ENCODE measurements around the gene TMEM117.
"Not testable (repeated sequence)": the region's sequence is repeated elsewhere in the genome, so short reads cannot be mapped to it uniquely, and the experiment has no call there.

Gene TMEM117

GRCh38 chr12:43856972-43857371 is 21.1 kb downstream of the TMEM117 start:
- no peak for DNase-seq (ENCODE audit: low spot score in 2 of 2)
- Histone ChIP-seq H3K27me3 (ENCODE audit: low read depth) (no peaks in the 10 kb centered on the region), H3K9me3 (no peaks in the 10 kb centered on the region), H3K36me3 (replicated peaks) (no peaks in the 10 kb centered on the region), H3K4me1 (peaks cover 11% of the 10 kb centered on the region), H3K4me3 (no peak overlapping the region)
- in situ Hi-C loops (cut with MboI; ENCODE audit: low sequenced_read_pairs): no loop called here

- Histone ChIP-seq H3K27me3 (ENCODE audit: low read depth) (no peaks in the 10 kb centered on the region), H3K4me3 (no peak overlapping the region), H3K4me1 (peaks cover 11% of the 10 kb centered on the region), H3K9me3 (no peaks in the 10 kb centered on the region), H3K36me3 (replicated peaks) (no peaks in the 10 kb centered on the region)
- in situ Hi-C loops (cut with MboI; ENCODE audit: low sequenced_read_pairs): no loop called here
- DNase-seq (ENCODE audit: low spot score in 2 of 2): no peak
Observed at GRCh38 chr12:43858096-43858495, 22.2 kb downstream of the TMEM117 start.

GRCh38 chr12:43858991-43859390 is 23.1 kb downstream of the TMEM117 start:
- Histone ChIP-seq H3K4me1 (peaks cover 11% of the 10 kb centered on the region), H3K27me3 (ENCODE audit: low read depth) (no peaks in the 10 kb centered on the region), H3K4me3 (no peak overlapping the region), H3K9me3 (no peaks in the 10 kb centered on the region), H3K36me3 (replicated peaks) (no peaks in the 10 kb centered on the region)
- in situ Hi-C loops (cut with MboI; ENCODE audit: low sequenced_read_pairs): no loop called here
- no peak for DNase-seq (ENCODE audit: low spot score in 2 of 2)

DNA sequence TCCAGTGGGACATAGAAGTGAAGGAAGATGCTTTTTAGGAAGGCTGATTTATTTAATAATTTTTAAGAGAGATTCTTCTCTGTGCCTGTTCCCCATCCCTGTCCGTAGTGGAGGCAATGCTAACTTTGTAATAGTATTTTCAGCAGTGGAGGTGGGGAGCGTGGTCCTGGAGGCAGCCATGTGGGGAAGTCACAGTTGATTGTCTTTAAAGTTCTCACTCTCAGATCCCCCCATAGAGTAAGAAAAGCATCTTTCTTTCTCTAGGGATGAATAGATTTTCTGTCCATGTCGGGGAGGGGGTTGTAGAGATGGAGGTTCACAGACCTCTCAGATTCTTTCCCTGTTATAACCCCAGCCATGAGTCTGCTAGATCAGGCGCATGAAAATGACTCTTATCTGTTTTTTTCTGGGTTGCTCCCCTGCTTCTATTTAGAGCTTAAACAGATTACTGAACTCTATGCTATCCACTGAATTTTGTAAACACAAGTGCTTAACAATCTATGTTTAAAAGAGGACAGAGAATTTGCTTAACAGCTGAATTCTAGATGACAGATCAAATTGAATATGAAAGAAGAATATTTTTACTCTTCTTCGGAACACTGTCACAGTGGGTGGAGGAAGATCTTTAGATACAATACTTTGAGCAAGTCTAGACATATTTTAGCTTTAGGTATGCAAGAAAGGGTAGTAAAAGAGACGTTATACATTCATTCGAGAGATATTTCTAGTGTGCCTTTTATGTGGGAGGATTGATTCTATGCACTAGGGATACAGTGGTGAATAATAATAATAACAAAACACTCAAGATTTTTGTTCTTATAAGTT is 25.3 kb downstream of the TMEM117 start:
- no peaks in the 10 kb centered on the region for H3K27me3 ChIP-seq (ENCODE audit: low read depth)
- peaks cover 11% of the 10 kb centered on the region for H3K4me1 ChIP-seq
- H3K36me3 ChIP-seq (replicated peaks): no peaks in the 10 kb centered on the region
- in situ Hi-C loops (cut with MboI; ENCODE audit: low sequenced_read_pairs): no loop called here
- peak in 1 of 2 experiments; percentile 29 for DNase-seq (ENCODE audit: low spot score in 2 of 2)
- H3K4me3 ChIP-seq: no peak overlapping the region
- H3K9me3 ChIP-seq: no peaks in the 10 kb centered on the region

DNA sequence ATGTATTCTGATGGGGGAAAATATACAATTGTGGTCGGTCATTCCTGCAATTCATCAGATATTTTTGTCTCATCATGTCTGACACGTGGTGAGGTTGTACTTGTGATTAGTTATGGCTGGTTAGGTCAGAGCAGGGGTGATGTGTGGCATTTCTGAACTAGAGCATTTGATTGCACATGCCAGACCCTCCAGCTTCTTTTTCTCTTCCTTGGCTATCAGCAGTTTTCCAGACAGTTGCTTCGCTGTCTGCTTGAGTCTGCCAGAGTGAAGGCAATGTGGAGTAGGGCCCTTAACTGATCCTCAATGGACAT is 25.9 kb downstream of the TMEM117 start:
- Histone ChIP-seq H3K4me3 (no peak overlapping the region), H3K9me3 (no peaks in the 10 kb centered on the region), H3K4me1 (peaks cover 11% of the 10 kb centered on the region), H3K27me3 (ENCODE audit: low read depth) (no peaks in the 10 kb centered on the region), H3K36me3 (replicated peaks) (no peaks in the 10 kb centered on the region)
- DNase-seq (ENCODE audit: low spot score in 2 of 2): no peak
- in situ Hi-C loops (cut with MboI; ENCODE audit: low sequenced_read_pairs): no loop called here

DNA sequence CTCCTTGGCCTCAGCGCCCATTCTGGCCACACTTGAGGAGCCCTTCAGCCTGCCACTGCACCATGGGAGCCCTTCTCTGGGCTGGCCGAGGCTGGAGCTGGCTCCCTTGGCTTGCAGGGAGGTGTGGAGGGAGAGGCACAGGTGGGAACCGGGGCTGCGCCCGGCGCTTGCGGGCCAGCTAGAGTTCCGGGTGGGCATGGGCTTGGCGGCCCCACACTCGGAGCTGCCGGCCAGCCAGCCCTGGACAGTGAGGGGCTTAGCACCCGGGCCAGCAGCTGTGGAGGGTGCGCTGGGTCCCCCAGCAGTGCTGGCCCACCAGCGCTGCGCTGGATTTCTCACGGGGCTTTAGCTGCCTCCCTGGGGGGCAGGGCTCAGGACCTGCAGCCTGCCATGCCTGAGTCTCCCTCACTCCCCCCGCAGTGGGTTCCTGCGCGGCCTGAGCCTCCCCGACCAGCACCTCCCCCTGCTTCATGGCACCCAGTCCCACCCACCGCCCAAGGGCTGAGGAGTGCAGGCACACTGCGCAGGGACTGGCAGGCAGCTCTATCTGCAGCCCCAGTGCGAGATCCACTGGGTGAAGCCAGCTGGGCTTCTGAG is 28.0 kb downstream of the TMEM117 start:
- H3K9me3 ChIP-seq: no peaks in the 10 kb centered on the region
- H3K36me3 ChIP-seq (replicated peaks): no peaks in the 10 kb centered on the region
- H3K27me3 ChIP-seq (ENCODE audit: low read depth): no peaks in the 10 kb centered on the region
- H3K4me3 ChIP-seq: no peak overlapping the region
- peaks cover 11% of the 10 kb centered on the region for H3K4me1 ChIP-seq
- in situ Hi-C loops (cut with MboI; ENCODE audit: low sequenced_read_pairs): no loop called here
- no peak for DNase-seq (ENCODE audit: low spot score in 2 of 2)

DNA sequence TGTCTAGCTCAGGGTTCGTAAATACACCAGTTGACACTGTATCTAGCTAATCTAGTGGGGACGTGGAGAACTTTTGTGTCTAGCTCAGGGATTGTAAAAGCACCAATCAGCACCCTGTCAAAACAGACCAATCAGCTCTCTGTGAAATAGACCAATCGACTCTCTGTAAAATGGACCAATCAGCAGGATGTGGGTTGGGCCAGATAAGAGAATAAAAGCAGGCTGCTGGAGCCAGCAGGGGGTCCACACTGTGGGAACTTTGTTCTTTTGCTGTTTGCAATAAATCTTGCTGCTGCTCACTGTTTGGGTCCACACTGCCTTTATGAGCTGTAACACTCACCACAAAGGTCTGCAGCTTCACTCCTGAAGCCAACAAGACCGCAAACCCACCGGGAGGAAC is 28.7 kb downstream of the TMEM117 start:
- DNase-seq (ENCODE audit: low spot score in 2 of 2); H3K27me3 ChIP-seq (ENCODE audit: low read depth); in situ Hi-C loops (cut with MboI; ENCODE audit: low sequenced_read_pairs); H3K9me3 ChIP-seq; H3K36me3 ChIP-seq (replicated peaks); H3K4me3 ChIP-seq: not testable (repeated sequence)
- peaks cover 11% of the 10 kb centered on the region for H3K4me1 ChIP-seq

GRCh38 chr12:43869184-43869583 is 33.3 kb downstream of the TMEM117 start:
- DNase-seq (ENCODE audit: low spot score in 2 of 2): no peak
- Histone ChIP-seq H3K27me3 (ENCODE audit: low read depth) (no peaks in the 10 kb centered on the region), H3K36me3 (replicated peaks) (no peaks in the 10 kb centered on the region), H3K9me3 (no peaks in the 10 kb centered on the region), H3K4me3 (no peak overlapping the region), H3K4me1 (no peaks in the 10 kb centered on the region)
- in situ Hi-C loops (cut with MboI; ENCODE audit: low sequenced_read_pairs): no loop called here

GRCh38 chr12:43869765-43870164 is 33.9 kb downstream of the TMEM117 start:
- DNase-seq (ENCODE audit: low spot score in 2 of 2); H3K27me3 ChIP-seq (ENCODE audit: low read depth); H3K4me3 ChIP-seq; H3K4me1 ChIP-seq; H3K36me3 ChIP-seq (replicated peaks); in situ Hi-C loops (cut with MboI; ENCODE audit: low sequenced_read_pairs); H3K9me3 ChIP-seq: not testable (repeated sequence)

DNA sequence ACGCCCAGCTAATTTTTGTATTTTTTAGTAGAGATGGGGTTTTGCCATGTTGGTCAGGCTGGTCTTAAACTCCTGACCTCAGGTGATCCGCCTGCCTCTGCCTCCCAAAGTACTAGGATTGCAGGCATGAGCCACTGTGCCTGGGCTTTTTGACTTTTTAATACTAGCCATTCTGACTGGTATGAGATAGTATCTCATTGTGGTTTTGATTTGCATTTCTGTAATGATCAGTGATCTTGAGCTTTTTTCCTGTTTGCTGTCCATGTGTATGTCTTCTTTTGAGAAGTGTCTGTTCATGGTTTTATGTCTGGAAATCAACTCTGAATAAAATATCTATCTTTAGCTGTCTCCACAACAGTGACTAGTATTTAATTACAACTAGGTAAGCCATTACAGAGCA is 35.4 kb downstream of the TMEM117 start:
- H3K27me3 ChIP-seq (ENCODE audit: low read depth); H3K9me3 ChIP-seq; H3K4me3 ChIP-seq; H3K4me1 ChIP-seq; H3K36me3 ChIP-seq (replicated peaks); DNase-seq (ENCODE audit: low spot score in 2 of 2); in situ Hi-C loops (cut with MboI; ENCODE audit: low sequenced_read_pairs): not testable (repeated sequence)

- Histone ChIP-seq H3K9me3 (no peaks in the 10 kb centered on the region), H3K36me3 (replicated peaks) (no peaks in the 10 kb centered on the region), H3K4me1 (no peaks in the 10 kb centered on the region), H3K4me3 (no peak overlapping the region), H3K27me3 (ENCODE audit: low read depth) (no peaks in the 10 kb centered on the region)
- no peak for DNase-seq (ENCODE audit: low spot score in 2 of 2)
- in situ Hi-C loops (cut with MboI; ENCODE audit: low sequenced_read_pairs): no loop called here
Observed at GRCh38 chr12:43872396-43872795, 36.5 kb downstream of the TMEM117 start.

DNA sequence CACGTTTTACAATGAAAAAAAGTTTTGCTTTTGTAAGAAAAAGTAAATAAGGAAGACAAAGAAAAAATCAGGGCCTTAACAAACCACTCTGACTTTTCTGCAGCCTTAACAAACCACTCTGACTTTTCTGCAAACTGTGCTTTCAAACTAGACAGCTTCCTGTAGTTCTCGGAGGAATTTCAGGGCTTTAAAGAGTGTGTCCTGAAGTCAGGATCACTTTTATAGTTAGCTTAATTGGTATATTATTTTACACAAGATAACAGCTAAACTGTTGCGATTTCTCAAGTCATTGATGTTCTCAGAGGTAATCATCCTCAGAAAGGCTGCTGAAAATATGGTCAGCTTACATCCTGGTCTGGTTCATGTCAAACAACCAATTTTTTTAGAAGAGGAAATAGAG is 42.2 kb downstream of the TMEM117 start:
- H3K4me3 ChIP-seq: no peak overlapping the region
- H3K36me3 ChIP-seq (replicated peaks): no peaks in the 10 kb centered on the region
- H3K4me1 ChIP-seq: no peaks in the 10 kb centered on the region
- H3K9me3 ChIP-seq: no peaks in the 10 kb centered on the region
- in situ Hi-C loops (cut with MboI; ENCODE audit: low sequenced_read_pairs): loop anchor here (25.0 kb wide), 1 partner anchor 366 kb away; no protein-coding TSS in a partner anchor
- H3K27me3 ChIP-seq (ENCODE audit: low read depth): no peaks in the 10 kb centered on the region
- DNase-seq (ENCODE audit: low spot score in 2 of 2): no peak

GRCh38 chr12:43880547-43880946 is 44.7 kb downstream of the TMEM117 start:
- no peak for DNase-seq (ENCODE audit: low spot score in 2 of 2)
- Histone ChIP-seq H3K4me1 (no peaks in the 10 kb centered on the region), H3K9me3 (no peaks in the 10 kb centered on the region), H3K4me3 (no peak overlapping the region), H3K27me3 (ENCODE audit: low read depth) (no peaks in the 10 kb centered on the region), H3K36me3 (replicated peaks) (no peaks in the 10 kb centered on the region)
- in situ Hi-C loops (cut with MboI; ENCODE audit: low sequenced_read_pairs): loop anchor here (5.0 to 25.0 kb wide), 3 partner anchors 103 to 436 kb away; no protein-coding TSS in a partner anchor

GRCh38 chr12:43882578-43883178 is 46.8 kb downstream of the TMEM117 start:
- peak; percentile 43 to 57 for DNase-seq (ENCODE audit: low spot score in 2 of 2)
- no peaks in the 10 kb centered on the region for H3K27me3 ChIP-seq (ENCODE audit: low read depth)
- in situ Hi-C loops (cut with MboI; ENCODE audit: low sequenced_read_pairs): loop anchor here (5.0 to 25.0 kb wide), 3 partner anchors 105 to 438 kb away; no protein-coding TSS in a partner anchor

More at GRCh38 chr12:43882578-43883178, 46.8 kb downstream of the TMEM117 start:
- Histone ChIP-seq H3K4me1 (no peaks in the 10 kb centered on the region), H3K36me3 (replicated peaks) (no peaks in the 10 kb centered on the region), H3K4me3 (no peak overlapping the region), H3K9me3 (no peaks in the 10 kb centered on the region)

All from HAP-1 (cell line).